Measurements from ENCODE around the gene FKBP7. TPM values are rescaled to one million over a fixed set of nuclear protein-coding genes. Genes with fewer than 3 reads are reported as not detected.

The FKBP7 gene
- total and polyA plus RNA-seq, 2 of the 8 experiments (the other 6 are each of a cell fraction or from before 2014, with no cell fraction given): 3.6 to 7.0 TPM

- H4K8ac ChIP-seq (ENCODE audit: extremely low read depth, insufficient read depth, low read length): no peak overlapping the region
- H2AK5ac ChIP-seq (ENCODE audit: low read depth, low read length): no peak overlapping the region
- H2BK15ac ChIP-seq (ENCODE audit: low read length): no peak overlapping the region
- peaks cover 0 to 2% (median 0%) of the 10 kb centered on the region in 4 experiments; a peak in 2 of 7 replicates for H3K4me1 ChIP-seq (replicated peaks in 1 of 4; ENCODE audit: control insufficient read depth in 3 of 4, insufficient read depth in 4 of 4, low read length in 3 of 4)
- CTCF ChIA-PET (ENCODE audit: partially characterized antibody): no interaction called here
- WGBS, 2 experiments (ENCODE audit: extremely low coverage in 1 of 2, insufficient coverage in 1 of 2, insufficient read length in 1 of 2, insufficient replicate concordance in 2 of 2, low coverage in 1 of 2, low lambda C conversion rate in 2 of 2, missing lambda C conversion rate in 1 of 2): 91% methylated on average over 5 of the region's 5 CpGs; no CpG with 5 or more reads in 1 of the 2 experiments
- H3K4ac ChIP-seq (replicated peaks; ENCODE audit: insufficient read length, low read depth, low read length): no peak overlapping the region
- H3K9ac ChIP-seq (replicated peaks in 1 of 4; ENCODE audit: extremely low read depth in 1 of 4, low read depth in 3 of 4, low read length in 3 of 4): no peak overlapping the region
- H3K27ac ChIP-seq (ENCODE audit: low read depth, low read length): no peak overlapping the region
- DNase-seq (ENCODE audit: low read depth in 1 of 2, low spot score in 2 of 2): no peak
- no peaks in the 10 kb centered on the region for H3K27me3 ChIP-seq (replicated peaks in 1 of 4; ENCODE audit: control insufficient read depth in 3 of 4, extremely low read depth in 1 of 4, insufficient read depth in 3 of 4, low read length in 3 of 4)
- no peak overlapping the region for H2BK5ac ChIP-seq (ENCODE audit: low read depth, low read length)
- POLR2A ChIA-PET (ENCODE audit: partially characterized antibody): interaction anchor here (0.8 to 3.1 kb wide), 5 partner anchors 8 to 70 kb away, joined by 3 to 30 read pairs (median 4); partner anchors contain the start of gene PLEKHA3
- peaks cover 8 to 25% of the 10 kb centered on the region in 2 experiments for H3K79me2 ChIP-seq (ENCODE audit: control insufficient read depth in 1 of 2, insufficient read depth in 2 of 2, low read length in 2 of 2)
- peaks cover 5% of the 10 kb centered on the region for H3K23me2 ChIP-seq (ENCODE audit: low read depth, low read length)
- H3K23ac ChIP-seq (ENCODE audit: insufficient read length): no peak overlapping the region
- H4K91ac ChIP-seq (replicated peaks; ENCODE audit: insufficient read length, low read length): no peak overlapping the region
- H3K14ac ChIP-seq (ENCODE audit: insufficient read length): no peak overlapping the region
- no peak overlapping the region for H3K56ac ChIP-seq (replicated peaks; ENCODE audit: insufficient read length, low read depth, low read length)
- H4K20me1 ChIP-seq (replicated peaks in 1 of 2; ENCODE audit: control insufficient read depth in 1 of 2, insufficient read depth in 2 of 2, low read length in 2 of 2): peaks cover 4% of the 10 kb centered on the region in 2 experiments
- no peak overlapping the region for H3K18ac ChIP-seq (ENCODE audit: extremely low read depth, low read length)
- H2BK120ac ChIP-seq (replicated peaks; ENCODE audit: low read depth, low read length): no peak overlapping the region
- H3K9me3 ChIP-seq (ENCODE audit: insufficient read depth in 2 of 2, low read depth in 1 of 2, low read length in 1 of 2): no peaks in the 10 kb centered on the region
- H3K36me3 ChIP-seq (ENCODE audit: control insufficient read depth in 2 of 4, insufficient read depth in 4 of 4, low read length in 3 of 4): peaks cover 0 to 13% (median 8%) of the 10 kb centered on the region in 4 experiments; a peak in 6 of 8 replicates
- H2AFZ ChIP-seq (ENCODE audit: low read length): no peak overlapping the region
- H3K4me2 ChIP-seq (ENCODE audit: insufficient read depth in 1 of 2, low read depth in 2 of 2, low read length in 2 of 2): no peak overlapping the region
- peaks cover 5% of the 10 kb centered on the region; the same call in 1 of the 2 replicates for H3K79me1 ChIP-seq (ENCODE audit: low read depth, low read length)
- H2BK20ac ChIP-seq (ENCODE audit: low read length): no peak overlapping the region
- H2BK12ac ChIP-seq (ENCODE audit: low read depth, low read length): no peak overlapping the region
- no peak for FAIRE-seq
- no peak overlapping the region for H3K4me3 ChIP-seq (ENCODE audit: extremely low read depth in 1 of 4, insufficient read depth in 2 of 4, low read depth in 3 of 4, low read length in 4 of 4)
- H4K5ac ChIP-seq (ENCODE audit: insufficient read length, low read depth, low read length): no peak overlapping the region
- TF ChIP-seq GTF2F1 (IDR thresholded peaks at IDR 0.05; ENCODE audit: borderline replicate concordance, low read depth, low read length) (no peak), EGR1 (IDR thresholded peaks at IDR 0.05; ENCODE audit: borderline replicate concordance, low read depth, low read length) (no peak), FOSL1 (IDR thresholded peaks at IDR 0.05; ENCODE audit: insufficient read depth, low read depth, low read length) (no peak), RAD21 (IDR thresholded peaks at IDR 0.05 in 1 of 2, conservative IDR thresholded peaks at IDR 0.05 in 1 of 2; ENCODE audit: low read depth in 2 of 2, low read length in 2 of 2) (no peak), TEAD4 (IDR thresholded peaks at IDR 0.05; ENCODE audit: low read depth, low read length) (no peak), SP1 (IDR thresholded peaks at IDR 0.05; ENCODE audit: low read depth, low read length) (no peak), POU5F1 (IDR thresholded peaks at IDR 0.05; ENCODE audit: low read depth, low read length) (no peak), SIN3A (conservative IDR thresholded peaks at IDR 0.05 in 1 of 2, IDR thresholded peaks at IDR 0.05 in 1 of 2; ENCODE audit: low read depth in 1 of 2, low read length in 2 of 2) (no peak)
These were observed 25.5 kb downstream of the FKBP7 start for GRCh38 chr2:178452870-178453269.

All from H1 (cell line).